IMR-90 (cell line): ENCODE results near the gene NOXO1. TPM values are rescaled to one million over a fixed set of nuclear protein-coding genes. Genes with fewer than 3 reads are reported as not detected.
"Not testable (repeated sequence)": the region's sequence is repeated elsewhere in the genome, so short reads cannot be mapped to it uniquely, and the experiment has no call there.

Experiments used
- ATAC-seq: fragments of 200-7000 bp; cut with Tn5 transposase; 2 replicates; pipeline ENCODE4 v1.9.1; 2020; ENCODE audit warnings: low read depth, mild to moderate bottlenecking, moderate library complexity
- BruUV-seq: library from RNA; stranded (reverse); fragments of 400-500 nt; replicated peaks from 2 replicates; lab custom pipeline; 2021; lab: Mats Ljungman, UMichigan
- CTCF ChIA-PET: fragments of 300-600 bp; formaldehyde crosslinking; extraction: SDS; loops from one replicate; lab custom pipeline; 2021; ENCODE audit warnings: antibody characterized with exemption; lab: Yijun Ruan, JAX
- POLR2A ChIA-PET: fragments of 300-600 bp; sonication (Branson Sonifier 250); formaldehyde crosslinking; loops from one replicate; lab custom pipeline; 2022; ENCODE audit warnings: antibody characterized with exemption; ENCODE audit not compliant: unreplicated experiment; lab: Charles Lee
- DNase-seq: peaks from one replicate; pipeline ENCODE4 v3.0.0; 2013
- H2AFZ ChIP-seq: replicated peaks from 2 replicates; pipeline ENCODE3; 2013; ENCODE audit warnings: low read length, mild to moderate bottlenecking; ENCODE audit not compliant: poor library complexity
- H2AK5ac ChIP-seq: 2 replicates; pipeline ENCODE4 v1.6.1; 2013; ENCODE audit warnings: low read depth, low read length, inconsistent platforms
- H2AK9ac ChIP-seq: replicated peaks from 2 replicates; pipeline ENCODE3; 2013; ENCODE audit warnings: mild to moderate bottlenecking, low read depth, low read length, moderate library complexity; ENCODE audit not compliant: poor library complexity
- H2BK120ac ChIP-seq: 2 replicates; pipeline ENCODE4 v1.6.1; 2013; ENCODE audit warnings: low read depth, low read length, inconsistent platforms
- H2BK15ac ChIP-seq: 3 replicates; pipeline ENCODE4 v1.6.1; 2013; ENCODE audit warnings: low read depth, low read length, inconsistent platforms
- H2BK20ac ChIP-seq: 2 replicates; pipeline ENCODE4 v1.6.1; 2013; ENCODE audit warnings: low read depth, mild to moderate bottlenecking, inconsistent platforms, low read length, moderate library complexity
- H2BK5ac ChIP-seq: 2 replicates; pipeline ENCODE4 v1.6.1; 2013; ENCODE audit warnings: mild to moderate bottlenecking, low read depth, low read length, inconsistent platforms; ENCODE audit not compliant: poor library complexity, severe bottlenecking
- H3K14ac ChIP-seq: replicated peaks from 2 replicates; pipeline ENCODE4 v1.6.1; 2013; ENCODE audit warnings: low read depth, low read length, inconsistent platforms
- H3K18ac ChIP-seq: 2 replicates; pipeline ENCODE4 v1.6.1; 2013; ENCODE audit warnings: low read depth, low read length, control low read depth
- H3K23ac ChIP-seq: 2 replicates; pipeline ENCODE4 v1.6.1; 2013; ENCODE audit warnings: low read depth, low read length, inconsistent platforms
- H3K27ac ChIP-seq: 2 replicates; pipeline ENCODE4 v1.5.1; 2013; ENCODE audit warnings: mild to moderate bottlenecking, control low read depth, low read length; ENCODE audit not compliant: insufficient read depth
- H3K27me3 ChIP-seq: 2 replicates; pipeline ENCODE4 v1.6.1; 2013; ENCODE audit warnings: low read length; ENCODE audit not compliant: control insufficient read depth, insufficient read depth
- H3K36me3 ChIP-seq: 2 replicates; pipeline ENCODE4 v1.6.1; 2013; ENCODE audit warnings: low read length, mixed read lengths; ENCODE audit not compliant: control insufficient read depth, insufficient read depth
- H3K4ac ChIP-seq: 2 replicates; pipeline ENCODE4 v1.6.1; 2013; ENCODE audit warnings: low read depth, low read length, inconsistent platforms
- H3K4me1 ChIP-seq: 2 replicates; pipeline ENCODE4 v1.6.1; 2013; ENCODE audit warnings: low read length, mixed read lengths; ENCODE audit not compliant: control insufficient read depth, insufficient read depth
- H3K4me2 ChIP-seq: 2 replicates; pipeline ENCODE4 v1.6.1; 2013; ENCODE audit warnings: low read depth, mild to moderate bottlenecking, control low read depth, low read length, moderate library complexity
- H3K4me3 ChIP-seq: 2 replicates; pipeline ENCODE4 v1.5.1; 2013; ENCODE audit warnings: low read depth, mild to moderate bottlenecking, control low read depth, low read length, moderate library complexity; ENCODE audit not compliant: insufficient read depth
- H3K56ac ChIP-seq: 2 replicates; pipeline ENCODE4 v1.6.1; 2013; ENCODE audit warnings: low read length, inconsistent platforms; ENCODE audit not compliant: insufficient read depth; ENCODE audit errors: extremely low read depth
- H3K79me1 ChIP-seq, 2 experiments: 2 replicates each; pipeline ENCODE4 v1.6.1; 2013; ENCODE audit warnings: low read length in 2 of 2, inconsistent platforms in 1 of 2, low read depth in 1 of 2
- H3K9ac ChIP-seq: 2 replicates; pipeline ENCODE4 v1.6.1; 2013; ENCODE audit warnings: low read depth, low read length, control low read depth
- H3K9me1 ChIP-seq: 2 replicates; pipeline ENCODE4 v1.6.1; 2013; ENCODE audit warnings: low read length, inconsistent platforms; ENCODE audit not compliant: insufficient read depth
- H3K9me3 ChIP-seq: 2 replicates; pipeline ENCODE4 v1.6.1; 2013; ENCODE audit warnings: low read length; ENCODE audit not compliant: control insufficient read depth, insufficient read depth
- H4K20me1 ChIP-seq: 2 replicates; pipeline ENCODE4 v1.6.1; 2013; ENCODE audit warnings: low read length, inconsistent platforms; ENCODE audit not compliant: insufficient read depth
- H4K5ac ChIP-seq: 2 replicates; pipeline ENCODE4 v1.6.1; 2013; ENCODE audit warnings: mild to moderate bottlenecking, low read depth, low read length, control low read depth
- H4K8ac ChIP-seq, 2 experiments: 2 replicates each; pipeline ENCODE4 v1.6.1; 2013; ENCODE audit warnings: low read depth in 2 of 2, low read length in 2 of 2, control low read depth in 1 of 2, inconsistent platforms in 1 of 2
- H4K91ac ChIP-seq: 2 replicates; pipeline ENCODE4 v1.6.1; 2013; ENCODE audit warnings: low read depth, low read length, inconsistent platforms; ENCODE audit not compliant: insufficient read depth
- CEBPB ChIP-seq: IDR thresholded peaks from 2 replicates; pipeline ENCODE4 v1.6.1; 2012; ENCODE audit warnings: low read depth, low read length, improper control_type of control experiment
- WGBS, 2 experiments: methylation state at CpG; one replicate each; pipeline versions ENCODE4 v1.1.5 to v1.1.7; 2013; ENCODE audit warnings: missing lambda C conversion rate in 2 of 2; ENCODE audit not compliant: insufficient read length in 1 of 2; ENCODE audit errors: extremely low coverage in 2 of 2; 5-methylcytosine and 5-hydroxymethylcytosine counted together
- dilution Hi-C: fragments of 300-500 bp; cut with HindIII; formaldehyde crosslinking; loops from one replicate; pipeline ENCODE4 v1.14.3; 2018; ENCODE audit warnings: low sequenced_read_pairs; ENCODE audit not compliant: unreplicated experiment
- in situ Hi-C: fragments of 300-500 bp; cut with MboI; formaldehyde crosslinking; loops from 3 replicates; pipeline ENCODE4 v1.14.3; 2019; ENCODE audit warnings: low sequenced_read_pairs, inconsistent platforms, mixed read lengths
- intact Hi-C: fragments of 100-400 bp; cut with micrococcal nuclease; formaldehyde crosslinking; loops from 2 replicates; pipeline ENCODE4 v1.10.0; 2022
- polyA plus RNA-seq, 3 experiments: library from polyadenylated mRNA; depleted of rRNA; stranded (reverse); fragments of >200 nt; gene quantifications; 2 replicates each; pipeline ENCODE4 v1.2.3, GENCODE V29; 2012; ENCODE audit warnings: low replicate concordance in 1 of 3
- total RNA-seq: library from RNA; depleted of rRNA; stranded (reverse); fragments of >200 nt; gene quantifications from 2 replicates; pipeline ENCODE4 v1.2.3, GENCODE V29; 2012

Gene NOXO1
- total and polyA plus RNA-seq, 2 of the 4 experiments (the other 2 are of a cell fraction): 0.56 TPM; not detected in 1

DNA sequence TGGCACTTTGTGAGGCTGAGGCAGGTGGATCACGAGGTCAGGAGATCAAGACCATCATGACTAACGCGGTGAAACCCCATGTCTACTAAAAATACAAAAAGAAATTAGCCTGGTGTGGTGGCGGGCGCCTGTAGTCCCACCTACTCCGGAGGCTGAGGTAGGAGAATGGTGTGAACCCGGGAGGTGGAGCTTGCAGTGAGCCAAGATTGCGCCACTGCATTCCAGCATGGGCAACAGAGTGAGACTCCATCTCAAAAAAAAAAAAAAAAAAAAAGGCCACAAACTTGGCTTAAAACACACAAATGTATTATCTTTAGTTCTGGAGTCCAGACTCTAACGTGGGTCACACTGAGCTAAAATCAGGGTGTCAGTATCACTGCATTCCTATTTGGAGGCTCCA lies 30.5 kb upstream of the NOXO1 start:
- POLR2A ChIA-PET, H2BK5ac ChIP-seq, H4K8ac ChIP-seq, intact Hi-C loops, H2BK20ac ChIP-seq, H4K91ac ChIP-seq, H3K9ac ChIP-seq, H2AK9ac ChIP-seq, H3K4me3 ChIP-seq, H4K5ac ChIP-seq, H2AFZ ChIP-seq, ATAC-seq, H3K27me3 ChIP-seq, H2AK5ac ChIP-seq, in situ Hi-C loops, H3K36me3 ChIP-seq, H3K56ac ChIP-seq, H3K23ac ChIP-seq, H3K27ac ChIP-seq, H3K4me2 ChIP-seq, dilution Hi-C loops, H3K4ac ChIP-seq, H2BK120ac ChIP-seq, DNase-seq, H3K18ac ChIP-seq, BruUV-seq, H3K14ac ChIP-seq, H3K9me3 ChIP-seq, H2BK15ac ChIP-seq: not testable (repeated sequence)
- peaks cover 24% of the 10 kb centered on the region for H4K20me1 ChIP-seq
- WGBS, 2 experiments: 43% methylated on average over 1 of the region's 9 CpGs; no CpG with 5 or more reads in 1 of the 2 experiments
- H3K4me1 ChIP-seq: peaks cover 21% of the 10 kb centered on the region
- peaks cover 9 to 37% of the 10 kb centered on the region in 2 experiments; a peak in 3 of 4 replicates for H3K79me1 ChIP-seq
- CTCF ChIA-PET: interaction anchor here (1.0 kb wide), 1 partner anchor 129 kb away, joined by 5 read pairs; no protein-coding TSS in a partner anchor
- H3K9me1 ChIP-seq: peaks cover 15% of the 10 kb centered on the region
- 0 out of 2 replicates have a peak, but pooled peaks have one; percentile 5 for TF ChIP-seq CEBPB
